HEK293 (cell line): ENCODE data around the gene PLEKHH2.

ENCODE experiments used
- CTCF ChIA-PET: fragments of 350-600 bp; formaldehyde crosslinking; extraction: SDS; loops from one replicate; lab custom pipeline; 2021; ENCODE audit warnings: antibody characterized with exemption; lab: Yijun Ruan, JAX
- POLR2A ChIA-PET: fragments of 300-600 bp; formaldehyde crosslinking; extraction: SDS; loops from one replicate; lab custom pipeline; 2020; ENCODE audit warnings: antibody characterized with exemption, inconsistent platforms; lab: Yijun Ruan, JAX
- H3K27ac ChIP-seq: fragments of 200-500 bp; sonication (Bioruptor generic); 2 replicates; pipeline ENCODE4 v1.5.1; 2014; ENCODE audit warnings: low read depth, low read length, control low read depth, inconsistent platforms; ENCODE audit errors: extremely low read depth
- H3K36me3 ChIP-seq, 2 experiments: fragments of 200-500 bp in 1 of 2; sonication (Bioruptor generic) in 1 of 2; 1 replicate in 1 of 2; 2 replicates in 1 of 2; pipeline ENCODE4 v1.5.1; 2014 to 2017; ENCODE audit warnings: inconsistent platforms in 2 of 2, low read length in 2 of 2; ENCODE audit not compliant: control insufficient read depth in 2 of 2, insufficient read depth in 1 of 2
- H3K4me1 ChIP-seq: fragments of 200-500 bp; sonication (Bioruptor generic); 2 replicates; pipeline ENCODE4 v1.5.1; 2014; ENCODE audit warnings: mild to moderate bottlenecking, low read length, inconsistent platforms; ENCODE audit not compliant: control insufficient read depth, insufficient read depth
- H3K4me3 ChIP-seq: 2 replicates; pipeline ENCODE4 v1.5.1; 2011; ENCODE audit warnings: low read depth, mild to moderate bottlenecking, control low read depth, low read length, moderate library complexity
- H3K9me3 ChIP-seq: fragments of 200-500 bp; sonication (Bioruptor generic); 2 replicates; pipeline ENCODE4 v1.5.1; 2014; ENCODE audit warnings: low read depth, low read length, inconsistent platforms; ENCODE audit not compliant: control insufficient read depth, insufficient read depth
- EGR2 ChIP-seq: fragments of 450-650 bp; formaldehyde crosslinking; IDR thresholded peaks from 2 replicates; pipeline ENCODE4 v1.5.1; 2016; ENCODE audit warnings: low read depth, missing biosample characterization, missing genetic modification characterization
- GLI2 ChIP-seq: fragments of 450-650 bp; formaldehyde crosslinking; IDR thresholded peaks from 2 replicates; pipeline ENCODE4; 2017; ENCODE audit warnings: missing biosample characterization, missing genetic modification characterization, low read depth, borderline replicate concordance
- IKZF3 ChIP-seq: fragments of 450-650 bp; IDR thresholded peaks from 2 replicates; pipeline ENCODE4 v1.5.0; 2018; ENCODE audit warnings: missing biosample characterization, mild to moderate bottlenecking, missing genetic modification characterization, moderate library complexity
- INSM2 ChIP-seq: fragments of 450-650 bp; formaldehyde crosslinking; IDR thresholded peaks from 2 replicates; pipeline ENCODE4 v1.5.1; 2016; ENCODE audit warnings: missing biosample characterization, missing genetic modification characterization
- KLF17 ChIP-seq: fragments of 450-650 bp; formaldehyde crosslinking; IDR thresholded peaks from 2 replicates; pipeline ENCODE4 v1.5.1; 2016; ENCODE audit warnings: missing biosample characterization, missing genetic modification characterization
- OSR2 ChIP-seq: fragments of 450-650 bp; formaldehyde crosslinking; IDR thresholded peaks from 2 replicates; pipeline ENCODE4 v1.5.1; 2016; ENCODE audit warnings: missing biosample characterization, missing genetic modification characterization
- PBX3 ChIP-seq: sonication (generic); formaldehyde crosslinking; IDR thresholded peaks from 2 replicates; pipeline ENCODE4 v1.8.1; 2022; ENCODE audit warnings: mild to moderate bottlenecking, moderate library complexity, missing genetic modification reagents
- PRDM1 ChIP-seq: fragments of 450-650 bp; formaldehyde crosslinking; IDR thresholded peaks from 2 replicates; pipeline ENCODE4; 2016; ENCODE audit warnings: missing biosample characterization, missing genetic modification characterization
- TCF7L2 ChIP-seq: IDR thresholded peaks from 2 replicates; pipeline ENCODE4 v1.6.1; 2011; ENCODE audit warnings: low read depth, mild to moderate bottlenecking, inconsistent platforms, low read length, moderate library complexity, borderline replicate concordance
- TSHZ1 ChIP-seq: fragments of 450-650 bp; formaldehyde crosslinking; IDR thresholded peaks from 2 replicates; pipeline ENCODE4 v1.5.1; 2016; ENCODE audit warnings: missing biosample characterization, missing genetic modification characterization, borderline replicate concordance
- ZBTB17 ChIP-seq: fragments of 450-650 bp; formaldehyde crosslinking; IDR thresholded peaks from 2 replicates; pipeline ENCODE4 v1.5.1; 2016; ENCODE audit warnings: missing biosample characterization, missing genetic modification characterization
- ZBTB21 ChIP-seq: fragments of 450-650 bp; formaldehyde crosslinking; IDR thresholded peaks from 2 replicates; pipeline ENCODE4 v1.5.1; 2017; ENCODE audit warnings: missing biosample characterization, missing genetic modification characterization
- ZBTB26 ChIP-seq: fragments of 450-650 bp; formaldehyde crosslinking; optimal IDR thresholded peaks from 2 replicates; pipeline ENCODE3; 2016; ENCODE audit warnings: missing biosample characterization, mild to moderate bottlenecking, missing genetic modification characterization
- ZNF121 ChIP-seq: fragments of 450-650 bp; formaldehyde crosslinking; IDR thresholded peaks from 2 replicates; pipeline ENCODE4 v1.5.1; 2016; ENCODE audit warnings: missing biosample characterization, missing genetic modification characterization
- ZNF23 ChIP-seq: fragments of 450-650 bp; formaldehyde crosslinking; IDR thresholded peaks from 2 replicates; pipeline ENCODE4 v1.5.1; 2016; ENCODE audit warnings: missing biosample characterization, missing genetic modification characterization, borderline replicate concordance
- ZNF560 ChIP-seq: fragments of 450-650 bp; formaldehyde crosslinking; IDR thresholded peaks from 2 replicates; pipeline ENCODE4 v1.5.1; 2017; ENCODE audit warnings: missing biosample characterization, missing genetic modification characterization, borderline replicate concordance
- ZNF704 ChIP-seq: fragments of 450-650 bp; formaldehyde crosslinking; IDR thresholded peaks from 2 replicates; pipeline ENCODE4 v1.5.1; 2016; ENCODE audit warnings: missing biosample characterization, missing genetic modification characterization
- ZNF785 ChIP-seq: fragments of 450-650 bp; formaldehyde crosslinking; IDR thresholded peaks from 2 replicates; pipeline ENCODE4 v1.5.1; 2016; ENCODE audit warnings: missing biosample characterization, missing genetic modification characterization
- ZNF791 ChIP-seq: fragments of 450-650 bp; formaldehyde crosslinking; IDR thresholded peaks from 2 replicates; pipeline ENCODE4 v1.5.1; 2016; ENCODE audit warnings: missing biosample characterization, missing genetic modification characterization
- ZNF830 ChIP-seq: fragments of 450-650 bp; IDR thresholded peaks from 2 replicates; pipeline ENCODE4 v1.5.0; 2018; ENCODE audit warnings: missing biosample characterization, missing genetic modification characterization, low read depth, mild to moderate bottlenecking, moderate library complexity

The PLEKHH2 gene

GRCh38 chr2:43699761-43700160, 62.7 kb downstream of the PLEKHH2 start (continued):
- no peak for TF ChIP-seq PRDM1
- no peak for TF ChIP-seq ZBTB26 (tag by site-specific recombination)
- TF ChIP-seq ZNF785 (tag by site-specific recombination), result no peak
- no peak for TF ChIP-seq ZNF121 (tag by site-specific recombination)
- TF ChIP-seq IKZF3, result no peak
- no peak for TF ChIP-seq PBX3 (CRISPR knock-in tag)

GRCh38 chr2:43701111-43701510, 64.1 kb downstream of the PLEKHH2 start:
- H3K27ac ChIP-seq, result no peak overlapping the region
- TF ChIP-seq ZNF560 (tag by site-specific recombination), result no peak
- TF ChIP-seq INSM2 (tag by site-specific recombination), result no peak
- no peak for TF ChIP-seq GLI2 (tag by site-specific recombination)
- TF ChIP-seq ZNF704, result no peak
- peaks cover 4 to 5% of the 10 kb centered on the region in 2 experiments; a peak in 1 of 3 replicates for H3K36me3 ChIP-seq
- H3K9me3 ChIP-seq, result no peaks in the 10 kb centered on the region
- ChIA-PET POLR2A (no interaction called here), CTCF (interaction anchor here (0.5 to 0.6 kb wide), 2 partner anchors 77 to 124 kb away, joined by 4 to 5 read pairs; no protein-coding TSS in a partner anchor)
- no peak overlapping the region for H3K4me3 ChIP-seq
- no peaks in the 10 kb centered on the region for H3K4me1 ChIP-seq

- CTCF ChIA-PET, result interaction anchor here (0.7 to 1.0 kb wide), 2 partner anchors 71 to 97 kb away, joined by 3 to 5 read pairs; no protein-coding TSS in a partner anchor
- POLR2A ChIA-PET, result no interaction called here
- Histone ChIP-seq H3K36me3 (peaks cover 4 to 13% of the 10 kb centered on the region in 2 experiments; a peak in 2 of 3 replicates), H3K9me3 (no peaks in the 10 kb centered on the region), H3K4me1 (no peaks in the 10 kb centered on the region), H3K4me3 (no peak overlapping the region), H3K27ac (no peak overlapping the region)
- TF ChIP-seq ZNF830 (no peak), ZBTB21 (tag by site-specific recombination) (no peak), ZNF791 (tag by site-specific recombination) (no peak), ZBTB17 (tag by site-specific recombination) (no peak), KLF17 (no peak), TCF7L2 (no peak), ZNF23 (no peak), EGR2 (tag by site-specific recombination) (no peak), OSR2 (tag by site-specific recombination) (no peak), TSHZ1 (no peak)
These were observed 70.4 kb downstream of the PLEKHH2 start for GRCh38 chr2:43707255-43708015.
